Panc1 (cell line): ENCODE results near the gene LHB.

Source experiments
- POLR2AphosphoS5 ChIP-seq: IDR thresholded peaks from 2 replicates; pipeline ENCODE4 v1.6.1; 2012; ENCODE audit warnings: mild to moderate bottlenecking, low read depth, low read length, moderate library complexity
- SIN3A ChIP-seq: IDR thresholded peaks from 2 replicates; pipeline ENCODE4 v1.6.1; 2012; ENCODE audit warnings: low read depth, mild to moderate bottlenecking, low read length, moderate library complexity, borderline replicate concordance; ENCODE audit not compliant: insufficient read depth
- TF ChIP-seq, protein P1 (sequence below): fragments of 450-650 bp; IDR thresholded peaks from 2 replicates; pipeline ENCODE4 v1.5.1; 2017; ENCODE audit warnings: mild to moderate bottlenecking

DNA sequence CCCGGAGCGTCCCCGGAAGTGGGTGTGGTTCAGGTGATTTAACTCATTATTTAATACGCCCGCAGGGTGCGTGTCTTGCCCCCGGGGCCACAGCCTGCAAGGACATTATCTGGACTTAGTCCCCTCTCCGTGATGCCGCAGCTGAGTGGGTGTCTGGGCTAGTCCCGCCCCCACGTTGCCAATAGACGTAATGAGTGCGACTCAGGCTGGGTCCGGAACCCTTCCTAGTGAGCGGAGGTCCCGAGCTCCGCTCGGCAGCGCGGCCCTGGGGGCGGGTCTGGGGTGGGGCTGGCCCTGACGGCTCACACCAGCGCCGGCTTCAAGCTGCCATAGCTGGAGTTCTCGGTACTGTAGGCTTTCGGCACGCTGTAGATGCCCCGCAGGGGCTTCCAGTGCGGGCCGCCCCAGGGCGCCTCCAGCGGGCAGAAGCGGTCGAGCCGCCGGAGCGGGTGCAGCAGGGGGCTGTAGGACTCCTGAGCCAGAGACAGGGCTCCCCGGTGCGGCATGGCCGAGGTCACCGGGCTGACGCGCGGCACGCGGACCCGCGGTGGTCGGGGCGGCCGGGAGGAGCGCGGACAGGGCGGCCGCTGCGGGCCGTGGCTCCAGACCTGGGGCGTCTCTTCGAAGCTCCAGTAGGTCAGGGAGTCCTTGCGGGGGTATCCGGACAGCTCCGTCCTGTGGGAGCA lies 918 bp upstream of the LHB start:
- no peak for TF ChIP-seq SIN3A
- TF ChIP-seq POLR2AphosphoS5, result peak; percentile 76
- TF ChIP-seq, protein P1, sequence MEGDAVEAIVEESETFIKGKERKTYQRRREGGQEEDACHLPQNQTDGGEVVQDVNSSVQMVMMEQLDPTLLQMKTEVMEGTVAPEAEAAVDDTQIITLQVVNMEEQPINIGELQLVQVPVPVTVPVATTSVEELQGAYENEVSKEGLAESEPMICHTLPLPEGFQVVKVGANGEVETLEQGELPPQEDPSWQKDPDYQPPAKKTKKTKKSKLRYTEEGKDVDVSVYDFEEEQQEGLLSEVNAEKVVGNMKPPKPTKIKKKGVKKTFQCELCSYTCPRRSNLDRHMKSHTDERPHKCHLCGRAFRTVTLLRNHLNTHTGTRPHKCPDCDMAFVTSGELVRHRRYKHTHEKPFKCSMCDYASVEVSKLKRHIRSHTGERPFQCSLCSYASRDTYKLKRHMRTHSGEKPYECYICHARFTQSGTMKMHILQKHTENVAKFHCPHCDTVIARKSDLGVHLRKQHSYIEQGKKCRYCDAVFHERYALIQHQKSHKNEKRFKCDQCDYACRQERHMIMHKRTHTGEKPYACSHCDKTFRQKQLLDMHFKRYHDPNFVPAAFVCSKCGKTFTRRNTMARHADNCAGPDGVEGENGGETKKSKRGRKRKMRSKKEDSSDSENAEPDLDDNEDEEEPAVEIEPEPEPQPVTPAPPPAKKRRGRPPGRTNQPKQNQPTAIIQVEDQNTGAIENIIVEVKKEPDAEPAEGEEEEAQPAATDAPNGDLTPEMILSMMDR, result peak; percentile 69
